ENCODE data around the gene SERPINE3. TPM values are rescaled to one million over a fixed set of nuclear protein-coding genes. Genes with fewer than 3 reads are reported as not detected.

SERPINE3 gene
- total RNA-seq, 4 donors from 2014 or later = 0.20 to 0.87 TPM; not detected in 2

GRCh38 chr13:51303063-51303552 is 36.4 kb upstream of the SERPINE3 start:
- TF ChIP-seq POLR2A (IDR thresholded peaks at IDR 0.05) = no peak
- TF ChIP-seq CTCF (IDR thresholded peaks at IDR 0.05) = no peak
- TF ChIP-seq EP300 (IDR thresholded peaks at IDR 0.05) = no peak
- Histone ChIP-seq H3K27me3 (no peaks in the 10 kb centered on the region), H3K9me3 (no peaks in the 10 kb centered on the region), H3K4me3 (no peak overlapping the region), H3K36me3 (no peaks in the 10 kb centered on the region), H3K27ac (no peak overlapping the region), H3K4me1 (no peaks in the 10 kb centered on the region)
- DNase-seq (ENCODE audit: low spot score in 2 of 2) = no peak
- WGBS, 2 donors = 63 to 80% methylated on average over 2 of the region's 2 CpGs

- Histone ChIP-seq H3K4me3 (no peak overlapping the region), H3K4me1 (no peaks in the 10 kb centered on the region)
These were observed 35.6 kb upstream of the SERPINE3 start for GRCh38 chr13:51303882-51304281.

GRCh38 chr13:51305271-51305967 is 34.1 kb upstream of the SERPINE3 start:
- H3K27me3 ChIP-seq = no peaks in the 10 kb centered on the region
- no peak overlapping the region for H3K27ac ChIP-seq
- H3K9me3 ChIP-seq = no peaks in the 10 kb centered on the region
- no peaks in the 10 kb centered on the region for H3K36me3 ChIP-seq
- no peak overlapping the region for H3K4me3 ChIP-seq
- no peak for DNase-seq (ENCODE audit: low spot score in 2 of 2)
- WGBS, 2 donors = 69 to 71% methylated on average over 7 of the region's 7 CpGs
- no peak for TF ChIP-seq CTCF (IDR thresholded peaks at IDR 0.05)
- no peak for TF ChIP-seq EP300 (IDR thresholded peaks at IDR 0.05)
- no peak for TF ChIP-seq POLR2A (IDR thresholded peaks at IDR 0.05)
- H3K4me1 ChIP-seq = no peaks in the 10 kb centered on the region

More at GRCh38 chr13:51303882-51304281, 35.6 kb upstream of the SERPINE3 start:
- no peaks in the 10 kb centered on the region for H3K36me3 ChIP-seq
- no peaks in the 10 kb centered on the region for H3K27me3 ChIP-seq
- DNase-seq (ENCODE audit: low spot score in 2 of 2) = no peak
- H3K27ac ChIP-seq = no peak overlapping the region
- TF ChIP-seq EP300 (IDR thresholded peaks at IDR 0.05) (no peak), CTCF (IDR thresholded peaks at IDR 0.05) (no peak), POLR2A (IDR thresholded peaks at IDR 0.05) (no peak)
- H3K9me3 ChIP-seq = no peaks in the 10 kb centered on the region

GRCh38 chr13:51308781-51309180 is 30.7 kb upstream of the SERPINE3 start:
- no peaks in the 10 kb centered on the region for H3K27me3 ChIP-seq
- no peak overlapping the region for H3K4me3 ChIP-seq
- no peak overlapping the region for H3K27ac ChIP-seq
- no peaks in the 10 kb centered on the region for H3K4me1 ChIP-seq
- no peak for TF ChIP-seq EP300 (IDR thresholded peaks at IDR 0.05)
- no peak for TF ChIP-seq CTCF (IDR thresholded peaks at IDR 0.05)
- H3K36me3 ChIP-seq = no peaks in the 10 kb centered on the region
- WGBS, 2 donors = 55 to 73% methylated on average over 6 of the region's 6 CpGs
- no peak for DNase-seq (ENCODE audit: low spot score in 2 of 2)
- H3K9me3 ChIP-seq = no peaks in the 10 kb centered on the region

- Histone ChIP-seq H3K4me1 (peaks cover 0 to 7% (median 2%) of the 10 kb centered on the region in 4 donors), H3K27ac (no peak overlapping the region), H3K27me3 (no peaks in the 10 kb centered on the region), H3K36me3 (no peaks in the 10 kb centered on the region), H3K4me3 (no peak overlapping the region), H3K9me3 (no peaks in the 10 kb centered on the region)
- WGBS, 2 donors = 91% methylated on average over 2 of the region's 2 CpGs
- DNase-seq (ENCODE audit: low spot score in 2 of 2) = no peak
- no peak for TF ChIP-seq EP300 (IDR thresholded peaks at IDR 0.05)
- TF ChIP-seq CTCF (IDR thresholded peaks at IDR 0.05) = no peak
- no peak for TF ChIP-seq POLR2A (IDR thresholded peaks at IDR 0.05)
These were observed 28.3 kb upstream of the SERPINE3 start for GRCh38 chr13:51311231-51311630.
